ENCODE results near the gene HSPB6. TPM values are rescaled to one million over a fixed set of nuclear protein-coding genes. Genes with fewer than 3 reads are reported as not detected.

The HSPB6 gene
- total RNA-seq, 1 experiment from 2014 or later, result 0.37 TPM

DNA sequence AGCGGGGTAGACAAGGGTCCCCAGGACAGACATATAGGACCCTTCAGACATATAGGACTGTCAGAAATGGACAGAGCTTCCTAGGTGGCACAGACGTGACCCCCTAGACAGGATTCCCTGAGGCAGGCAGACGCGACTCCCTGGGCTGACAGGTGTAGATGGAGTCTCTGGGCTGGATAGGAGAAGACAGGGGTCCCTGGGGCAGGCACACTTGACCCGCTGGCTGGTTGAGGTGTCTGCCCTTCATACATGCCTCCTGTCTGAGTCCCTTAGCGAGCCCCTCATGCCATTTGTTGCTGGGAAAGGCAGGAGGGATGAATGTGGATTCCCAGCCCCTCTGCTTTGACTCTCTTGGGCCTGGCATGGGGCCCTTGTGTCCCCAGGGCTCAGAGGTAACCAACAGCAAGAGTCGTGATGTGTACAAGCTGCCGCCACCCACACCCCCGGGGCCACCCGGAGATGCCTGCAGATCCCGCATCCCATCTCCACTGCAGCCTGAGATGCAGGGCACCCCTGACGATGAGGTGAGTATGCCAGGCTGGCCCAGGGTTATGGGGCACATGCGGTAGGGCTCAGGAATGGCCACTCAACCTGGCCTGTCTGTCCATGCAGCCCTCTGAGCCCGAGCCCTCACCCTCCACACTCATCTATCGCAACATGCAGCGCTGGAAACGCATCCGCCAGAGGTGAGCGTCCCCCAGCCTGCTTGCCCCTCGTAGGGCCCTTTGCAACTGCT is 3.0 kb downstream of the HSPB6 start:
- Histone ChIP-seq H4K5ac (ENCODE audit: insufficient read length, low read depth, low read length) (no peak overlapping the region), H3K56ac (ENCODE audit: insufficient read length, low read depth, low read length) (no peak overlapping the region), H3K14ac (ENCODE audit: insufficient read depth, low read length) (no peak overlapping the region), H4K91ac (ENCODE audit: insufficient read length, low read depth, low read length) (no peak overlapping the region), H2BK120ac (ENCODE audit: low read depth, low read length, poor library complexity, severe bottlenecking) (no peak overlapping the region), H3K18ac (ENCODE audit: insufficient read length, low read depth, low read length) (no peak overlapping the region), H3K27ac (ENCODE audit: insufficient read length, low read depth, low read length) (no peak overlapping the region), H3K9me3 (ENCODE audit: control insufficient read depth, low read depth, low read length) (no peaks in the 10 kb centered on the region), H2BK20ac (ENCODE audit: low read depth, low read length, poor library complexity, severe bottlenecking) (no peak overlapping the region), H3K4ac (ENCODE audit: low read depth, low read length) (no peak overlapping the region), H3K4me1 (ENCODE audit: insufficient read depth, low read length) (no peaks in the 10 kb centered on the region), H3K79me1 (ENCODE audit: insufficient read depth, low read depth, low read length, poor library complexity, severe bottlenecking) (no peaks in the 10 kb centered on the region), H3T11ph (ENCODE audit: low read length) (no peak overlapping the region), H3K27me3 (ENCODE audit: insufficient read depth, low read length) (no peaks in the 10 kb centered on the region), H4K8ac (replicated peaks; ENCODE audit: insufficient read length, low read depth, low read length) (no peak overlapping the region), H2BK5ac (ENCODE audit: insufficient read length, low read length) (no peak overlapping the region), H3K4me2 (ENCODE audit: insufficient read depth, insufficient read length, low read length) (no peak overlapping the region), H3K9ac (ENCODE audit: extremely low read depth, insufficient read length, low read length) (no peak overlapping the region), H3K79me2 (ENCODE audit: insufficient read depth, low read length) (no peaks in the 10 kb centered on the region), H2AFZ (ENCODE audit: low read length) (no peak overlapping the region), H3K23me2 (ENCODE audit: insufficient read length, low read depth, low read length, poor library complexity, severe bottlenecking) (peaks cover 16% of the 10 kb centered on the region), H4K20me1 (ENCODE audit: control insufficient read depth, insufficient read depth, insufficient read length) (no peaks in the 10 kb centered on the region), H2AK5ac (ENCODE audit: insufficient read length, low read length) (no peak overlapping the region), H2BK15ac (ENCODE audit: low read depth, low read length) (no peak overlapping the region), H3K23ac (ENCODE audit: insufficient read length, low read depth, low read length) (no peak overlapping the region), H2BK12ac (ENCODE audit: insufficient read length, low read depth, low read length) (no peak overlapping the region)
- H3K27me3 Mint-ChIP-seq (ENCODE audit: low read depth), result peaks cover 7% of the 10 kb centered on the region
- H3K9me3 Mint-ChIP-seq, result no peaks in the 10 kb centered on the region
- no CpG with 5 or more reads among the region's 20 CpGs for WGBS (ENCODE audit: extremely low coverage, insufficient read length, low lambda C conversion rate)
- DNase-seq, result no peak
- peaks cover 0 to 2% (median 0%) of the 10 kb centered on the region in 3 experiments; a peak in 2 of 7 replicates for H3K36me3 Mint-ChIP-seq (ENCODE audit: insufficient read depth in 1 of 3, low read depth in 3 of 3)
- TF ChIP-seq, protein P1, sequence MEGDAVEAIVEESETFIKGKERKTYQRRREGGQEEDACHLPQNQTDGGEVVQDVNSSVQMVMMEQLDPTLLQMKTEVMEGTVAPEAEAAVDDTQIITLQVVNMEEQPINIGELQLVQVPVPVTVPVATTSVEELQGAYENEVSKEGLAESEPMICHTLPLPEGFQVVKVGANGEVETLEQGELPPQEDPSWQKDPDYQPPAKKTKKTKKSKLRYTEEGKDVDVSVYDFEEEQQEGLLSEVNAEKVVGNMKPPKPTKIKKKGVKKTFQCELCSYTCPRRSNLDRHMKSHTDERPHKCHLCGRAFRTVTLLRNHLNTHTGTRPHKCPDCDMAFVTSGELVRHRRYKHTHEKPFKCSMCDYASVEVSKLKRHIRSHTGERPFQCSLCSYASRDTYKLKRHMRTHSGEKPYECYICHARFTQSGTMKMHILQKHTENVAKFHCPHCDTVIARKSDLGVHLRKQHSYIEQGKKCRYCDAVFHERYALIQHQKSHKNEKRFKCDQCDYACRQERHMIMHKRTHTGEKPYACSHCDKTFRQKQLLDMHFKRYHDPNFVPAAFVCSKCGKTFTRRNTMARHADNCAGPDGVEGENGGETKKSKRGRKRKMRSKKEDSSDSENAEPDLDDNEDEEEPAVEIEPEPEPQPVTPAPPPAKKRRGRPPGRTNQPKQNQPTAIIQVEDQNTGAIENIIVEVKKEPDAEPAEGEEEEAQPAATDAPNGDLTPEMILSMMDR (conservative IDR thresholded peaks at IDR 0.05), result no peak
- peak overlapping the region in 1 of 2 experiments; percentile 50; a peak in 2 of 5 replicates for H3K4me3 Mint-ChIP-seq
- no peak overlapping the region for H3K27ac Mint-ChIP-seq
- H3K4me1 Mint-ChIP-seq, result peaks cover 13 to 18% of the 10 kb centered on the region in 2 experiments

Measured in H9 (cell line).